Measurements from ENCODE around the gene RNF141.

- TF ChIP-seq POLR2A (IDR thresholded peaks at IDR 0.05) (no peak), CTCF (IDR thresholded peaks at IDR 0.05) (no peak)
These were observed 47.0 kb upstream of the RNF141 start for GRCh38 chr11:10587995-10588394.

All from Peyer's patch (tissue), 4 donors.